SHP77 (cell line): ENCODE measurements around the gene UNKL.

Experiments
- DNase-seq, 2 experiments: peaks; one replicate each; lab custom pipeline; 2025; lab: John Stamatoyannopoulos, UW

UNKL gene

DNA sequence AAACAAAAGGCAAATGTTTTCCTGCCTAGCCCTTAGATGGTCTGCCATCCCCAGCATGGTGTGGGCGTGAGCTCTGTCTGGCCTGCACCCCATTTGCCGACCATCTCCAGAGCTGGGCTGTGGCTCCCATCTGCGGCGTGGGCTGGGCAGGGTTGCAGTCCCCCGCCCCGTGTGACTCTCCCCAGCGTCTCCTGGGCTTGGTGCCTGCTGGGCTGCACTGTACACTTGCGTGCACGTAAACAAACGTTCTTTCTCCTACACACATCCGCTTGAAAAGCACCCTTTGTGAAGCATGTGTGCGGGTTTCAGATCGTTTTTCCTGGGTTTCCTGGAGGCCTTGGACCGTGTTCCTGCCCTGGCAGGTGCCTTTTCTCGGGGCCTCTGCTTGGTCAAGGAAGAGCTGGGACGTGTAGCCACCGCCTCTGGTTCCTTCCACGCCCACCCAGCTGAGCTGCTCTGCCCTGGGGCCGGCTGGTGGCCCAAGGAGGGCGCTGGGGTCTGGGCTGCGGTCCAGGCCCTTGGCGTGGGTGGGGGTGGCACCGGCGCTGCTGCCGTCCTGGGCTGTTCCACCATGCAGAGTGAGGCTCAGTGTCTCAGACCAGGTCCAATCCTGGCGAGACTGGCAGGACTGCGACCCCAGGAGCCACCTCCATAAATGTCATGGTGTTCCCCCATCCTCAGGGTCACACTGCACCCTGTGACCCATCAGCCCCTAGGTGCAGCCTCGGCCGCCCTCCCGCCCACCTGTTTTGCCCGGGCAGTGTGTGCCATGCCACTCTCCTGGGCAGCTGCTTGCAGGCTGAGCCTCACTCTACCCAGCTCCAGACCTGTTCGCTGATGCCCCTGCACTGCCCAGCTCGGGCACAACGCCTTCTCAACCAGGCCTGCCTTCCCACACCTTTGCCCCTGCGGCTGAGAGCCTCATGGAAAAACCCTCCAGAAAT is 90.9 kb downstream of the UNKL start:
- DNase-seq = no peak

DNA sequence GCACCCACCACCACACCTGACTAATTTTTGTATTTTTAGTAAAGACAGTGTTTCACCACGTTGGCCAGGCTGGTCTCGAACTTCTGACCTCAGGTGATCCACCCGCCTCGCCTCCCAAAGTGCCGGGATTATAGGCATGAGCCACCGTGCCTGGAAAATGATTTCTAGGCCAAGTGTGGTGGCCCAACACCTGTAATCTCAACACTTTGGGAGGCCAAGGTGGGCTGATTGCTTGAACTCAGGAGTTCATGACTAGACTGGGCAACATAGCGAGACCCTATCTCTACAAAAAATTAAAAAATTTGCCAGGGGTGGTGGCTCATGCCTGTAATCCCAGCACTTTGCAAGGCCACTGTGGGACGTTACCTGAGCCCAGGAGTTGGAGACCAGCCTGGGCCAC is 92.1 kb downstream of the UNKL start:
- DNase-seq = no peak

DNA sequence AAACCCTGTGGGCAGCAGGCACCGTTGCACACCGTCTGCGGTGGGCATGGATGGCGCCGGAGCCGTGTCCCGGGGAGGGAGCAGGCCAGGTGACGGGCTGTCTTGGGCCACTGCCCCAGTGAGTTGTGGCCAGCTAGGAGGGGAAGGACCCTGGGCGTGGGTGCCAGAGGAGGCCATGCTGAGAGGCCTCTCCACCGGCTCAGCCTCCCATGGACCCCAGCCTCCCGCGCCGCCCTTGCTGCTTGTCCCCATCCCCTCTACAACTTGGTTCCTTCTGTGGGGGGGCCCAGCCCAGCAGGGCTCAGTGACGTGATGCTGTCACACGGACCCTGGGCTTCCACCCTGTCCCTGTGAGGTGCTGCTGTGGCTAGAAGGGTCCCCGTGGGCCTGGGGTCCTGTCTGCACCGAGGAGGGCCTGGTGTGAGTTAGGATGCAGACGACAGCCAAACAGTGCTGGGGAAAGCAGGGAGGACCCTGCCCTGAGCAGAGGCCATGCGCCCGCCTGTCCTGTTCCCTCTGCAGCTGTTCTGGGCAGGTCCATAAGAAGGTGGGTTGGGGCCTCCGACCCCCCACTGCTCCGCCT is 93.8 kb downstream of the UNKL start:
- DNase-seq = no peak

DNA sequence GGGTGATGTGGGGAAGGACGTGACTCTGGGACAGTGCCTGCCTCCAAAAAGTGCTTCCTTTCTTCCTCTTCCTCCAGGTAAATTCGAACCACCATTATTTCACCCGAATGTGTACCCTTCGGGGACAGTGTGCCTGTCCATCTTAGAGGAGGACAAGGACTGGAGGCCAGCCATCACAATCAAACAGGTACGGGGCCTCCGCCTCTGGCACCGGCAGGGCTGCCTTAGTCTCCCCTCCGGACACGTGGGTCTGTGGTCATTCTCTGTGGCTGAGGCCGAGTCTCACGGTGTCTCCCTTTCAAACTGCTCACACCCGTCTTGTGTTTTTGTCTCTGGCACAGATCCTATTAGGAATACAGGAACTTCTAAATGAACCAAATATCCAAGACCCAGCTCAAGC is 94.4 kb downstream of the UNKL start:
- DNase-seq = no peak

DNA sequence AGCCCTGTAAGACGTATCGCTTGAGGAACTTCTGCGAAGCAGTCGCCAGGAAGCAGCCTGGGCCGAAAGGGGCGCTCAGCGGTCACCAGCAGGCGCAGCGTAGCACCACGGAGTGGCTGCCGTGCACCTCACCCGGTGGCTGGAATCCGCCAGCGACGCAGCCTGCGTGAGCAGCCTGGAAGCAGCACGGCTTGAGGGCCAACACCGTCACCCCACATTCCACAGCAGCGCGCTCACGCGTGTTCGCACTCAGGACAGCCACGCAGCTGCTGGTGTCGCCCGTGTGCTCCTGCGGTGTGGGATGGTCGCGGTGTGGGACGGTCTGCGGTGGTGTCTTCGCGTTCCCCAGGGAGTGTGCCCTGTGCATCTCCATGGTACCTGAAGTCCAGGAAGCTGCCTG is 95.5 kb downstream of the UNKL start:
- no peak for DNase-seq

DNA sequence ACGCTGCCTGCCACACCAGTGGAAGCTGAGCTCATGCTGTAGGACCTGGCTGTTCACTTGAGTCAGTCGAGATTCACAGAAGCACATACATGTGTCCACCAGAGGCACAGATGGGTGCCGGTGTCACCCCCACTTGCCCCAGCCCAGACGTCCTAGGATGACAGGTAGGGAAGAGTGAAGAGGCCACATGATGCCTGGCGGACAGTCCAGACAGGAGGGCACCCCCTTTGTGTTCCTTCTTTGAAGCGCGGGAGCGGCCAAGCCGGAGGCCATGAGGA is 96.3 kb downstream of the UNKL start:
- DNase-seq = no peak

DNA sequence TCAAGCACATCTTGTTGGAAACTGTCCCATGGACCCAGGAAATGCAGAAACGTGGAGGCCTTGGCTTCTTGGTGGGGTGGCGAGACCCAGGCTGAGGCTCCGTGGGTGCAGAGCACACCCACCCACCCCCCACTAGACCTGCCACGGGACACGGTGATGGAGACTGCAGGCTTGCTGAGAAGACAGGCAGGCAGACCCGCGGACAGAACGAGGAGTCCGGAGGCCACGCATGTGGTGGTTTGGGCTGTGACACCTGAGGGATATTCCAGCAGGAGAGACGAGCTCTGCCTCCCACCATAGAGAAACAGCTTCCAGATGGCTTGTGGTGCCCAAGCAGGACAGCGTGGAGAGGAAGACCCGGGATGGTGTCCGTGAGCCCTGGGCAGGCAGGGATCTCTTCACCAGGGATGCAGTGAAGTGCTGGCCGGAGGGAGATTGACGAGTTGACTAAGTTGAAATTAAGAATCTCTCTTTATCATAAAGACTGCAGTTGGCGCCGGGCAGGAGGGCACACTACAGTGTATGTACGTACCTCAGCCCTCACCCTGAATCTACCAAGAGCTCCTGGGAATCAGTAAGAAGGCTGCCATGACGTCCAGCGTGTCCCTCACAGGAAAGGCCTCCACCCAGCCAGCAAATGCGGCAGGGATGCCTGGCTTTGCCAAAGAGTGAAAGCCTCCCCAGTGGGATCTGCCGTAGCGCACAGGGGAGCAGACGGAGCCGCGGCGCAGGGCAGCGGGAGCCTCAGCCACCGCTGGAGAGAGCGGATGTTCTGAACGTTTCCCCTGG is 96.8 kb downstream of the UNKL start:
- no peak for DNase-seq

DNA sequence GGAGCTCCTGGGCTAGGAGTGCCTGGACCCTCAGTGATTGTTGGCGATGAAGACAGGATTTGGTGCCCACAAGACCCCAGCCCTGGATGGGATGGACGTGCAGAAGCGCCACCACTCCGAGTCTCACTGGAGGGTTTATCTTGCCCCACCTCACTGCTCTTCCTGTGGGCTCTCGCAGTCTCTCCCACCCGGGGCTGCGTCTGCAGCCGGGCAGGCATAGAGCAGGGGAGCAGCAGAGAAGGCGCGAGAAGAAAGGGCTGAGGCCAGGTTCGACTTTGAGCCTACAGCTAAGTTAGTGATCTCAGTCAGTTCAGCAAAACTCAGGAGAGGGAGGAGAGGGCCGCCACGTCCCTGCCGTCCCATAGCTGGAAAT is 98.5 kb downstream of the UNKL start:
- no peak for DNase-seq

DNA sequence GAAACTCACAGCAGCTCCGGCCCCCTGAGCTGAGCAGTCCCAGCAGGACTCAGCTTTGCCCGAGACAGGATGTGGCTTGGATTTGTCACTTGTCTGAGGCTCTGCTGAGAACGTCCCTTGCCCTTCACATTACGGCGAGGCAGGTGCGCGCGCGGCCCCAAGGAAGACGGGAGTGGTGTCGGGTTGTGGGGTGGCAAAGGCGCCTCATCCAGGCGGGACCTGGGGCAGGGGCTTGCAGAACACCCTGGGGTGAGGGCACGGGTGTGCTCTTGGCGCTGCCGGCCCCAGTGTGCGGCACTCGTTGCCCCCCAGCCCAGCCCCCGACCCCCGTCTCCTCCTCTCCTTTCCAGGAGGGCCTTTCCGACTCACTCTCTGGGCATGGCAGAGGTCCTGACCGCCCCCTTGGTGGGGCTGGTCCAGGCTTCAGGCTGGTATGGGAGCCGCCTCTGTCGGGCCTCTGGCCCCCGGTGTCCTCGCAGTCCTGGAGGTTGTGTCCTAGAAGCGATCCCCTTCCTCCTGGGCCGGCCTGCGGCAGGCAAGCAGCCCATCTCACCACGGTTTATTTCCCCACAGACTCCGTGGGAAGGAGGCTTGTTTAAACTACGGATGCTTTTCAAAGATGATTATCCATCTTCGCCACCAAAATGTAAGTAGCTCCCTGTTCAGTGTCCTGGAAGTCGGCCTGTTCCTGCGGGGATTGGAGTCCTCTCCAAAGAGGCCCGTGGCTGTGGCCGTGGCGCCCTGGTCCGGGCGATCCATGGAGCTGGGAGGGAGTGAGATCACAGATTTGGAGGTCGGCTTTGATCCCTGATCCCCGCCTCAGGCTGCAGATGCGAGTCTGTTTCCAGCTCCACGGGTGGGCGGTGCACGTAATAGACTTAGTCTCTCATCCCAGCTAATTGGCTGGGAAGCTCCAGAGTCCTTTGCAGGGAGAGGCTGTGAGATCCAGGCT is 99.1 kb downstream of the UNKL start:
- no peak for DNase-seq

DNA sequence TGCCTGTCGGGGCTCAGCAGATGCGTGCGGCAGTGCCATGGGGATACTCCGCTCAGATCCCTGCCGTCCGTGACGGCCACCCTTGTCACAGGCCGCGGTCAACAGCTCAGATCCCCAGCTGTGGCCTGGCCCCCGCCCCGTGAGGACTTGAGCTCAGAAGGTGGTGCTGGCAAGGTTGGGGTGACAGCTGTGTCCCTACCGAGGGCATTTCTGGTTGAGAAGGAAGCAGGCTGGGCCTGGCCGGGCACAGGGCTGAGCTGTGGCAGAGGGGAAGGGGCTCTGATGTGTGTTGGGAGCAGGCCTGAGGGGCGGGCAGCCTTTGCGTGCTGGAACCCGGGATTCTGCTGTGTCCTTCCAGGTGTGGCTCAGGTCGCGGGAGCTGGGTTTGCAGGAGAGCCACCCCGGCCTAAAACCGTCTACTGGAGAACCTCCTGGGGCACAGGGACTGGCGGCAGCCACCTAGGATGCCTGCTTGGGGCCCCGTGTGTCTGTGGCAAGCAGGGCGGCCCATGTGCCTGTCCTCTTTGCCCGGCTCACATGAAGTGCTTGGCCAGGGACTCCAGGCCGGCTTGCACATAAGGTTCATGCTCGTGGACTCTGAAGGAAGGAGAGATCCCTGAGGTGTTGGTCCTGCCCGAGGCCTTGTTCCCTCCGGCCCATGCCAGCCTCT is 100.0 kb downstream of the UNKL start:
- no peak for DNase-seq

DNA sequence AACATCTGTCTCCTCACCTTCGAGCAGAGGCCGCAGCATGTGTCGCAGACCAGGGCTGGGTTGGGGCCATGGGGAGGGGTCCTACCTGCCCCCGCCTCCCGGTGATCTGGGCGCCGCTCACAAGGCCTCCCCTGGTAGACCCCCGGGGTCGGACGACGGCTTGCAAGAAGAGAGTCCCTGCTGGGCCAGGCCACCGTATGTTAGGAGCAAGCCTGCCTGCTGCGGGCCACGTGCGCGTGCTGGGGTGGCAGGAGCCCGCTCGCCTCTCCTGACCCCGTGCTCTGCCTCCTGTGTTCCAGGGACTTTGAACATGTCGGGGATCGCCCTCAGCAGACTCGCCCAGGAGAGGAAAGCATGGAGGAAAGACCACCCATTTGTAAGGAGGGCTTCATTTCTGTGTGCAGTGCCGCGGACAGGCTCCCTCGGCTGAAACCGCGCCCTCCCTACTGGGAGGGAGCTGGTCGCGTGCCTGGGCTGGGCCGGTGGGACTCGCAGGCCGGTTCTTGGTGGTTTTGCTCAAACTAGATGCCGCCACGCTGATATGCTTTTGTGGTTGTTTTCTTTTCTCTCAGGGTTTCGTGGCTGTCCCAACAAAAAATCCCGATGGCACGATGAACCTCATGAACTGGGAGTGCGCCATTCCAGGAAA is 100.7 kb downstream of the UNKL start:
- no peak for DNase-seq
